ENCODE measurements around the gene PRKCA.

DNA sequence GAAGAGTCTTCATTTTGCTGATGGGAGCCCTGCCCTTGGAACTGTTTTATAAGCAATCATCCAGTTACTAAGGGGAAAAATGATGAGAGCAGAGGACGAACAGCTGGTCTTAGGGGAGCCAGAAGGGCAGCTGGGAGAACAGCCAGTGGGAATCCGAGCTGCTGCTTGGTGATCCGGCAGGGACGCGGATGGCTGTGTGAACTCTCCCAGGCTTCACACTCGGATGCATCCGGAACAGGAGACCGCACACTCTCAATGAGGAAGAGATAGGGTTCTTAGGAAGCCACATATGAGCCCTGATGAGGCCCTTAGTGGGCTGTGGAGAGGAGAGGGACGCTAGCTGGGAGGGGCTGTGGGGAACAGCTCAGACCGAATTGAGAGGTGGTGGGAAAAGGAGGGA lies 527.5 kb downstream of the PRKCA start:
- TF ChIP-seq POLR2A (IDR thresholded peaks at IDR 0.05), result no peak
- TF ChIP-seq, protein P1, sequence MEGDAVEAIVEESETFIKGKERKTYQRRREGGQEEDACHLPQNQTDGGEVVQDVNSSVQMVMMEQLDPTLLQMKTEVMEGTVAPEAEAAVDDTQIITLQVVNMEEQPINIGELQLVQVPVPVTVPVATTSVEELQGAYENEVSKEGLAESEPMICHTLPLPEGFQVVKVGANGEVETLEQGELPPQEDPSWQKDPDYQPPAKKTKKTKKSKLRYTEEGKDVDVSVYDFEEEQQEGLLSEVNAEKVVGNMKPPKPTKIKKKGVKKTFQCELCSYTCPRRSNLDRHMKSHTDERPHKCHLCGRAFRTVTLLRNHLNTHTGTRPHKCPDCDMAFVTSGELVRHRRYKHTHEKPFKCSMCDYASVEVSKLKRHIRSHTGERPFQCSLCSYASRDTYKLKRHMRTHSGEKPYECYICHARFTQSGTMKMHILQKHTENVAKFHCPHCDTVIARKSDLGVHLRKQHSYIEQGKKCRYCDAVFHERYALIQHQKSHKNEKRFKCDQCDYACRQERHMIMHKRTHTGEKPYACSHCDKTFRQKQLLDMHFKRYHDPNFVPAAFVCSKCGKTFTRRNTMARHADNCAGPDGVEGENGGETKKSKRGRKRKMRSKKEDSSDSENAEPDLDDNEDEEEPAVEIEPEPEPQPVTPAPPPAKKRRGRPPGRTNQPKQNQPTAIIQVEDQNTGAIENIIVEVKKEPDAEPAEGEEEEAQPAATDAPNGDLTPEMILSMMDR (IDR thresholded peaks at IDR 0.05), result no peak
